ENCODE measurements around the gene LMO1. TPM values are rescaled to one million over a fixed set of nuclear protein-coding genes. Genes with fewer than 3 reads are reported as not detected.

LMO1 gene
- total and polyA plus RNA-seq, 2 of the 8 experiments (the other 6 are each of a cell fraction or from before 2014, with no cell fraction given): 0.17 TPM; not detected in 1

- FAIRE-seq (no peak), DNase-seq (ENCODE audit: low read depth in 1 of 2, low spot score in 2 of 2) (no peak)
- Histone ChIP-seq H4K20me1 (replicated peaks in 1 of 2; ENCODE audit: control insufficient read depth in 1 of 2, insufficient read depth in 2 of 2, low read length in 2 of 2) (peaks cover 0 to 6% of the 10 kb centered on the region in 2 experiments), H2BK5ac (ENCODE audit: low read depth, low read length) (no peak overlapping the region), H3K27ac (ENCODE audit: low read depth, low read length) (no peak overlapping the region), H3K4me3 (ENCODE audit: extremely low read depth in 1 of 4, insufficient read depth in 2 of 4, low read depth in 3 of 4, low read length in 4 of 4) (no peak overlapping the region), H2BK120ac (replicated peaks; ENCODE audit: low read depth, low read length) (no peak overlapping the region), H3K4me1 (replicated peaks in 1 of 4; ENCODE audit: control insufficient read depth in 3 of 4, insufficient read depth in 4 of 4, low read length in 3 of 4) (peaks cover 0 to 3% (median 2%) of the 10 kb centered on the region in 4 experiments; a peak in 3 of 7 replicates), H4K5ac (ENCODE audit: insufficient read length, low read depth, low read length) (no peak overlapping the region), H2AFZ (ENCODE audit: low read length) (no peak overlapping the region), H3K79me2 (ENCODE audit: control insufficient read depth in 1 of 2, insufficient read depth in 2 of 2, low read length in 2 of 2) (no peaks in the 10 kb centered on the region), H3K4me2 (ENCODE audit: insufficient read depth in 1 of 2, low read depth in 2 of 2, low read length in 2 of 2) (no peak overlapping the region), H2BK12ac (ENCODE audit: low read depth, low read length) (no peak overlapping the region), H2AK5ac (ENCODE audit: low read depth, low read length) (no peak overlapping the region), H3K27me3 (replicated peaks in 1 of 4; ENCODE audit: control insufficient read depth in 3 of 4, extremely low read depth in 1 of 4, insufficient read depth in 3 of 4, low read length in 3 of 4) (peaks cover 38 to 47% (median 43%) of the 10 kb centered on the region in 4 experiments), H3K18ac (ENCODE audit: extremely low read depth, low read length) (no peak overlapping the region), H3K9ac (replicated peaks in 1 of 4; ENCODE audit: extremely low read depth in 1 of 4, low read depth in 3 of 4, low read length in 3 of 4) (no peak overlapping the region), H3K23me2 (ENCODE audit: low read depth, low read length) (peaks cover 6% of the 10 kb centered on the region; the same call in 1 of the 2 replicates), H3K9me3 (ENCODE audit: insufficient read depth in 2 of 2, low read depth in 1 of 2, low read length in 1 of 2) (no peaks in the 10 kb centered on the region), H4K8ac (ENCODE audit: extremely low read depth, insufficient read depth, low read length) (no peak overlapping the region), H3K79me1 (ENCODE audit: low read depth, low read length) (no peaks in the 10 kb centered on the region), H4K91ac (replicated peaks; ENCODE audit: insufficient read length, low read length) (no peak overlapping the region), H3K14ac (ENCODE audit: insufficient read length) (no peak overlapping the region), H2BK15ac (ENCODE audit: low read length) (no peak overlapping the region), H2BK20ac (ENCODE audit: low read length) (no peak overlapping the region), H3K23ac (ENCODE audit: insufficient read length) (no peak overlapping the region), H3K4ac (replicated peaks; ENCODE audit: insufficient read length, low read depth, low read length) (no peak overlapping the region), H3K56ac (replicated peaks; ENCODE audit: insufficient read length, low read depth, low read length) (no peak overlapping the region), H3K36me3 (ENCODE audit: control insufficient read depth in 2 of 4, insufficient read depth in 4 of 4, low read length in 3 of 4) (peaks cover 0 to 7% (median 0%) of the 10 kb centered on the region in 4 experiments; a peak in 1 of 8 replicates)
- ChIA-PET CTCF (ENCODE audit: partially characterized antibody) (interaction anchor here (1.0 to 1.8 kb wide), 4 partner anchors 7 to 80 kb away, joined by 3 to 6 read pairs (median 4); no protein-coding TSS in a partner anchor), POLR2A (ENCODE audit: partially characterized antibody) (no interaction called here)
- WGBS, 2 experiments (ENCODE audit: extremely low coverage in 1 of 2, insufficient coverage in 1 of 2, insufficient read length in 1 of 2, insufficient replicate concordance in 2 of 2, low coverage in 1 of 2, low lambda C conversion rate in 2 of 2, missing lambda C conversion rate in 1 of 2): 84% methylated on average over 5 of the region's 5 CpGs; no CpG with 5 or more reads in 1 of the 2 experiments
- TF ChIP-seq BCL11A (IDR thresholded peaks at IDR 0.05; ENCODE audit: low read depth in 2 of 2, low read length in 2 of 2) (no peak), RXRA (IDR thresholded peaks at IDR 0.05; ENCODE audit: insufficient read depth, low read depth, low read length) (no peak)
These were observed 7.6 kb upstream of the LMO1 start for GRCh38 chr11:8271106-8271886.
